ENCODE measurements around the gene MED12L.

MED12L gene

DNA sequence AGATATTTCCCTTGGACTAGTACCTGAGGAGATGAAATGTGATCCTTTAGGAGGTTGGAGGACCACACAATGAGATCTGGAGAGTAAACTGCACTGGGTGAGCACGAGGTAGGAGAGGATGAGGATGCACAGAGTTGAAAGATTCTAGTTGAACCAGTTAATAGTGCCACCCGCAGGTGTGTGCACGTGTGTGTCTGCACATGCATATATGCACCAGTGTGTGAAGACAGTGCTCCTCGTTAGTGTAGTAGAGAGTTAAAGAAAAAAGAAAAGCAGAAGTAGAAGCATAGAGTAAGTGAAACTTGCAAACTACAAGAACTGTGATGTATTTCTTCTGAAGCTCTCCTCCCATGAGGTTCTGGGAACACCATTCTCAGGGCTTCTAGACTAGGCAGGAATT, 8.4 kb downstream of the MED12L start:
- H3K4me1 ChIP-seq (ENCODE audit: control insufficient read depth, insufficient read depth, low read length): no peaks in the 10 kb centered on the region
- peaks cover 28% of the 10 kb centered on the region for H3K27me3 ChIP-seq (ENCODE audit: control insufficient read depth, insufficient read depth, low read length)
- H3K4me2 ChIP-seq (ENCODE audit: low read length): no peak overlapping the region
- no peak overlapping the region for H3K9ac ChIP-seq (ENCODE audit: low read depth, low read length)
- H3K9me3 ChIP-seq (replicated peaks; ENCODE audit: low read length): no peaks in the 10 kb centered on the region
- H3K4me3 ChIP-seq (ENCODE audit: low read length): no peak overlapping the region
- no peaks in the 10 kb centered on the region for H3K36me3 ChIP-seq (ENCODE audit: insufficient read depth, low read length)

GRCh38 chr3:151096716-151097115, 11.3 kb downstream of the MED12L start:
- no peaks in the 10 kb centered on the region for H3K36me3 ChIP-seq (ENCODE audit: insufficient read depth, low read length)

GRCh38 chr3:151100076-151100475, 14.6 kb downstream of the MED12L start:
- Histone ChIP-seq H3K9ac (ENCODE audit: low read depth, low read length) (no peak overlapping the region), H3K27me3 (ENCODE audit: control insufficient read depth, insufficient read depth, low read length) (peaks cover 71% of the 10 kb centered on the region), H3K4me1 (ENCODE audit: control insufficient read depth, insufficient read depth, low read length) (no peaks in the 10 kb centered on the region), H3K36me3 (ENCODE audit: insufficient read depth, low read length) (no peaks in the 10 kb centered on the region), H3K4me3 (ENCODE audit: low read length) (no peak overlapping the region), H3K4me2 (ENCODE audit: low read length) (no peak overlapping the region), H3K9me3 (replicated peaks; ENCODE audit: low read length) (no peaks in the 10 kb centered on the region)

More at GRCh38 chr3:151096716-151097115, 11.3 kb downstream of the MED12L start:
- no peak overlapping the region for H3K4me2 ChIP-seq (ENCODE audit: low read length)
- H3K4me1 ChIP-seq (ENCODE audit: control insufficient read depth, insufficient read depth, low read length): no peaks in the 10 kb centered on the region
- no peaks in the 10 kb centered on the region for H3K9me3 ChIP-seq (replicated peaks; ENCODE audit: low read length)
- peaks cover 54% of the 10 kb centered on the region for H3K27me3 ChIP-seq (ENCODE audit: control insufficient read depth, insufficient read depth, low read length)
- H3K4me3 ChIP-seq (ENCODE audit: low read length): no peak overlapping the region
- H3K9ac ChIP-seq (ENCODE audit: low read depth, low read length): no peak overlapping the region

- peaks cover 79% of the 10 kb centered on the region for H3K27me3 ChIP-seq (ENCODE audit: control insufficient read depth, insufficient read depth, low read length)
- H3K36me3 ChIP-seq (ENCODE audit: insufficient read depth, low read length): no peaks in the 10 kb centered on the region
- H3K4me2 ChIP-seq (ENCODE audit: low read length): no peak overlapping the region
- no peaks in the 10 kb centered on the region for H3K4me1 ChIP-seq (ENCODE audit: control insufficient read depth, insufficient read depth, low read length)
- no peaks in the 10 kb centered on the region for H3K9me3 ChIP-seq (replicated peaks; ENCODE audit: low read length)
- no peak overlapping the region for H3K4me3 ChIP-seq (ENCODE audit: low read length)
- no peak overlapping the region for H3K9ac ChIP-seq (ENCODE audit: low read depth, low read length)
Measured at GRCh38 chr3:151101270-151101969, 16.0 kb downstream of the MED12L start.

GRCh38 chr3:151106311-151106710, 20.8 kb downstream of the MED12L start:
- Histone ChIP-seq H3K4me2 (ENCODE audit: low read length) (no peak overlapping the region), H3K36me3 (ENCODE audit: insufficient read depth, low read length) (no peaks in the 10 kb centered on the region), H3K9ac (ENCODE audit: low read depth, low read length) (no peak overlapping the region), H3K4me1 (ENCODE audit: control insufficient read depth, insufficient read depth, low read length) (no peaks in the 10 kb centered on the region), H3K9me3 (replicated peaks; ENCODE audit: low read length) (no peaks in the 10 kb centered on the region), H3K27me3 (ENCODE audit: control insufficient read depth, insufficient read depth, low read length) (peaks cover 52% of the 10 kb centered on the region), H3K4me3 (ENCODE audit: low read length) (no peak overlapping the region)

- Histone ChIP-seq H3K9me3 (replicated peaks; ENCODE audit: low read length) (no peaks in the 10 kb centered on the region), H3K4me3 (ENCODE audit: low read length) (no peak overlapping the region), H3K4me2 (ENCODE audit: low read length) (no peak overlapping the region), H3K9ac (ENCODE audit: low read depth, low read length) (no peak overlapping the region), H3K36me3 (ENCODE audit: insufficient read depth, low read length) (no peaks in the 10 kb centered on the region), H3K4me1 (ENCODE audit: control insufficient read depth, insufficient read depth, low read length) (no peaks in the 10 kb centered on the region), H3K27me3 (ENCODE audit: control insufficient read depth, insufficient read depth, low read length) (peaks cover 45% of the 10 kb centered on the region)
Measured at GRCh38 chr3:151107177-151107576, 21.7 kb downstream of the MED12L start.

DNA sequence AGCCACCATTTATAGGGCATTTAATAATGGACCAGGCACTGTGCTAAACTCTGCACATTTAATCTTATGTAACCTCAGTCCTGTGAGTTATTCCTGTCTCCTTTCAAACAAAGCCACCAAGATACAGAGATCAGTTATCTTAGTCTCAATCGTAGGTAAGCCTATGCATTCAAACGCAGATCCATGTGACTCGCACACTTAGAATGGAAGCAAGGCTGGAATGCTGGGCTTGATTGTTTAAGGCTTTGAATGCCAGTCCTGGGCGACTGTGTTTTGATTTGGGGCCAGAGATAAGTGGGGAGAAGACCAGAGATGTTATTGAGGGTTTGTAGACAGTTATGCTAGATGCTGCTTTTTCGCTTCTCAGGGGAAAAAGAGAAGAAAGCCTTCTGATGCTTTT, 22.2 kb downstream of the MED12L start:
- Histone ChIP-seq H3K4me1 (ENCODE audit: control insufficient read depth, insufficient read depth, low read length) (no peaks in the 10 kb centered on the region), H3K4me2 (ENCODE audit: low read length) (no peak overlapping the region), H3K9ac (ENCODE audit: low read depth, low read length) (no peak overlapping the region), H3K27me3 (ENCODE audit: control insufficient read depth, insufficient read depth, low read length) (peaks cover 39% of the 10 kb centered on the region), H3K36me3 (ENCODE audit: insufficient read depth, low read length) (no peaks in the 10 kb centered on the region), H3K4me3 (ENCODE audit: low read length) (no peak overlapping the region), H3K9me3 (replicated peaks; ENCODE audit: low read length) (no peaks in the 10 kb centered on the region)

GRCh38 chr3:151109286-151109800, 23.9 kb downstream of the MED12L start:
- H3K4me1 ChIP-seq (ENCODE audit: control insufficient read depth, insufficient read depth, low read length): no peaks in the 10 kb centered on the region
- H3K4me2 ChIP-seq (ENCODE audit: low read length): no peak overlapping the region
- no peak overlapping the region for H3K9ac ChIP-seq (ENCODE audit: low read depth, low read length)
- no peaks in the 10 kb centered on the region for H3K36me3 ChIP-seq (ENCODE audit: insufficient read depth, low read length)
- no peaks in the 10 kb centered on the region for H3K9me3 ChIP-seq (replicated peaks; ENCODE audit: low read length)
- no peak overlapping the region for H3K4me3 ChIP-seq (ENCODE audit: low read length)
- H3K27me3 ChIP-seq (ENCODE audit: control insufficient read depth, insufficient read depth, low read length): peaks cover 26% of the 10 kb centered on the region

DNA sequence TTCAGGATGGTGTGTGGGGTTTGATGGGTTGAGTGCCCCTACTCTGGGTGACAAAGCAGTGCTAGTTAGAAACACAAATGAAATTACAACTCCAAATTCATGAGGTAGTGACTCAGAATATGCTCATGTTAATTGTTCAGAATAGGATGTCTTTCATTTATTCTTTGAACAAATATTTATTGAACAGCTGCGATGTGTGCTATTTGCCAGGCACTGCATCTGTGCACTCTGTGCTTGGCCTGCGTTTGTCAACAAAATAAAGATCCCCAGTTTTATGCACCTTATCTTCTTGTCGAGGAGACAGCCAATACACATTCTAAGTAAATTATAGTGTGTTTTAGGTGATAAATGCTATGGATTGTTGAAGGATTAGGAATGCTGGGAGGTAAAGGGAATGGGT, 27.3 kb downstream of the MED12L start:
- no peak overlapping the region for H3K4me3 ChIP-seq (ENCODE audit: low read length)
- H3K9me3 ChIP-seq (replicated peaks; ENCODE audit: low read length): no peaks in the 10 kb centered on the region

GRCh38 chr3:151113343-151113742, 27.9 kb downstream of the MED12L start:
- Histone ChIP-seq H3K36me3 (ENCODE audit: insufficient read depth, low read length) (no peaks in the 10 kb centered on the region), H3K9ac (ENCODE audit: low read depth, low read length) (no peak overlapping the region), H3K4me1 (ENCODE audit: control insufficient read depth, insufficient read depth, low read length) (no peaks in the 10 kb centered on the region), H3K9me3 (replicated peaks; ENCODE audit: low read length) (no peaks in the 10 kb centered on the region), H3K27me3 (ENCODE audit: control insufficient read depth, insufficient read depth, low read length) (peaks cover 9% of the 10 kb centered on the region), H3K4me2 (ENCODE audit: low read length) (no peak overlapping the region), H3K4me3 (ENCODE audit: low read length) (no peak overlapping the region)

More for the DNA sequence above, 27.3 kb downstream of the MED12L start:
- no peak overlapping the region for H3K9ac ChIP-seq (ENCODE audit: low read depth, low read length)
- no peaks in the 10 kb centered on the region for H3K4me1 ChIP-seq (ENCODE audit: control insufficient read depth, insufficient read depth, low read length)
- H3K36me3 ChIP-seq (ENCODE audit: insufficient read depth, low read length): no peaks in the 10 kb centered on the region
- no peak overlapping the region for H3K4me2 ChIP-seq (ENCODE audit: low read length)
- peaks cover 9% of the 10 kb centered on the region for H3K27me3 ChIP-seq (ENCODE audit: control insufficient read depth, insufficient read depth, low read length)

- Histone ChIP-seq H3K4me1 (ENCODE audit: control insufficient read depth, insufficient read depth, low read length) (no peaks in the 10 kb centered on the region), H3K9me3 (replicated peaks; ENCODE audit: low read length) (no peaks in the 10 kb centered on the region), H3K36me3 (ENCODE audit: insufficient read depth, low read length) (no peaks in the 10 kb centered on the region), H3K4me2 (ENCODE audit: low read length) (no peak overlapping the region), H3K4me3 (ENCODE audit: low read length) (no peak overlapping the region), H3K9ac (ENCODE audit: low read depth, low read length) (no peak overlapping the region), H3K27me3 (ENCODE audit: control insufficient read depth, insufficient read depth, low read length) (no peaks in the 10 kb centered on the region)
Measured at GRCh38 chr3:151117047-151117446, 31.6 kb downstream of the MED12L start.

DNA sequence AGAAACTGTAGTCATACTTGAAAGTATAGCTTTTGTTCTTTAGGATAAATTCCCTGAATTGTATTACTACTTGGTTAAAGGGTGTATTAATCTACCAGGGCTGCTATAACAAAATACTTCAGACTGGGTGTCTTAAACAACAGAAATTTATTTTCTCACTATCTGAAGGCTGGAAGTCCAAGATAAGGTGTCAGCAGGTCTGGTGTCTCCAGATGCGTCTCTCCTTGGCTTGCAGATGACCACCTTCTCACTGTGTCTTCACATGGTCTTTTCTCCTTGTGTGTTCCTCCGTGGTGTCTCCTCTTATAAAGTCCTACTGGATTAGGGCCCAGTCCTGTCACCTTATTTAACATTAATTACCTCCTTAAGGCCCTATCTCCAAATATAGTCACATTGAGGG, 33.7 kb downstream of the MED12L start:
- Histone ChIP-seq H3K36me3 (ENCODE audit: insufficient read depth, low read length) (no peaks in the 10 kb centered on the region), H3K9ac (ENCODE audit: low read depth, low read length) (no peak overlapping the region), H3K4me1 (ENCODE audit: control insufficient read depth, insufficient read depth, low read length) (no peaks in the 10 kb centered on the region), H3K4me2 (ENCODE audit: low read length) (no peak overlapping the region), H3K27me3 (ENCODE audit: control insufficient read depth, insufficient read depth, low read length) (no peaks in the 10 kb centered on the region), H3K9me3 (replicated peaks; ENCODE audit: low read length) (no peaks in the 10 kb centered on the region), H3K4me3 (ENCODE audit: low read length) (no peak overlapping the region)
